Activated CD4-positive, alpha-beta T cell treated with anti-CD3 and anti-CD28 coated beads, Interleukin-2, amount 50 U/mL, for 4 hours (primary cell): ENCODE results near the gene EVX2.

Experiments used
- DNase-seq, 2 experiments: peaks; one replicate each; pipeline ENCODE4 v3.0.0-alpha.2; 2020

Gene EVX2

GRCh38 chr2:176095421-176095820 is 11.7 kb upstream of the EVX2 start:
- no peak for DNase-seq

- no peak for DNase-seq
These were observed 10.6 kb upstream of the EVX2 start for GRCh38 chr2:176094349-176094748.

DNA sequence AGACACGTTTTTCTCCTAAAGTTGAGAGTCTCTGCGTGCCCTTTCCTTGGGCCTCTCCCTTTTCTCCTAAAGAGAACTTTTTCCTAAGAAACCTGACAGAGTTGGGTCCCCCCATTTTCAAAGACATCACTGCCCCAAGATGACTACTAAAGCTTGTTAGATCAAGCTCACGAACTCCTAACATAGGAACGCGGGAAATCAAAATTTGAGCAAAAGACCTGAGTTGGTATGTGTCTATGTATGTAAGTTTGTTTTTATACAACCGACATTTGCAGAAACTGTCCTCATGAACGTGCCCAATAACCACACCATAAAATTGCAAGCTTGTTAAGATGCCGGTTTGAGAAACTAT is 10.1 kb upstream of the EVX2 start:
- DNase-seq = no peak

DNA sequence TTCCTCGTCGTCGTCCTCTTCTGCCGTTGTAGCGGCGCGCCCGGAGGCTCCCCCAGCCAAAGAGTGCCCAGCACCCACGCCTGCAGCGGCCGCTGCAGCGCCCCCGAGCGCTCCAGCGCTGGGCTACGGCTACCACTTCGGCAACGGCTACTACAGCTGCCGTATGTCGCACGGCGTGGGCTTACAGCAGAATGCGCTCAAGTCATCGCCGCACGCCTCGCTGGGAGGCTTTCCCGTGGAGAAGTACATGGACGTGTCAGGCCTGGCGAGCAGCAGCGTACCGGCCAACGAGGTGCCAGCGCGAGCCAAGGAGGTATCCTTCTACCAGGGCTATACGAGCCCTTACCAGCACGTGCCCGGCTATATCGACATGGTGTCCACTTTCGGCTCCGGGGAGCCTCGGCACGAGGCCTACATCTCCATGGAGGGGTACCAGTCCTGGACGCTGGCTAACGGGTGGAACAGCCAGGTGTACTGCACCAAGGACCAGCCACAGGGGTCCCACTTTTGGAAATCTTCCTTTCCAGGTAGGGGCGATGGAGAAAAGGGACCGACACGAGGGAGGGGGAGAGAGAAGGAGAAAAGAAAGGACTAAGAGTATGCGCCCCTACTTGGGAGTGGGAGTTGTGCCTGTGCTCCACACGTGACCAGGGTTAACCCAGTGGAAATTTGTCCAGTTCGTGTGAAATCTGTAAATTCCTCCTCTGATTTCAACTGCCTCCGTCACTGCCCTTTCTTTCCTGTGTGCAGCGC is 9.6 kb upstream of the EVX2 start:
- DNase-seq = no peak

DNA sequence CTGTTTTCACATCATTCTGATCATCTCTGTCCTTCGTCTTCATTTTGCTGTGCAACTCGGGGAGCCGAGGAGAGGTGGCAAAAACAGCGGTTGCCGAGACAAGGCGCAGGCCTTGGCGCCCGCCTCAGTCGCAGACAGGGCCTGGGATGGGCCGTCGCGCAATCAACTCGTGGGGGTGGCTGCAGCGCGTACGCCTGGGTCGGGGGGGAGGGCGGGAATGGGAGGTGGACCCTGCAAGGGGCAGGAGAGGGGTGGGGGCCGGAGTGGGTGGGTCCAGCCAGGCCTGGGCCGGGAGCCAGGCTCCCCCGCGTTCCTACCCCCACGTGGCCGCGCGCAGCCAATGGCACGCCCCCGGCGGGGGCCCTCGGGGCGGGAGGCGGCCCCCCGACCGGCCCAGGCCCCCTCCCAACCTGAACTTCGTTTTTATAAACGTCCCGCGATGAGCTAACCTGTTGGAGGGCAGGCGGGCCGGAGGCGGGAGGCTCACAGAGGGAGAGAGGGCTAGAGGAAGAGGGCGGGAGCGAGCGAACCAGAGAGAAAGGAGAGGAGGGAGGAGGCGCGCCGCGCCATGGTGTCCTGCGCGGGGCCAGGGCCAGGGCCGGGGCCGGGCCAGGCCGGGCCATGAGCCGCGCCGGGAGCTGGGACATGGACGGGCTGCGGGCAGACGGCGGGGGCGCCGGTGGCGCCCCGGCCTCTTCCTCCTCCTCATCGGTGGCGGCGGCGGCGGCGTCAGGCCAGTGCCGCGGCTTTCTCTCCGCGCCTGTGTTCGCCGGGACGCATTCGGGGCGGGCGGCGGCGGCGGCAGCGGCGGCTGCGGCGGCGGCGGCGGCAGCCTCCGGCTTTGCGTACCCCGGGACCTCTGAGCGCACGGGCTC is 8.7 kb upstream of the EVX2 start, which contains the start of gene HOXD13:
TSS of gene HOXD13 (plus strand) at position 452 of the 875 bp plus-strand sequence. CDS start at position 622, 170 bp downstream.
- DNase-seq = no peak

DNA sequence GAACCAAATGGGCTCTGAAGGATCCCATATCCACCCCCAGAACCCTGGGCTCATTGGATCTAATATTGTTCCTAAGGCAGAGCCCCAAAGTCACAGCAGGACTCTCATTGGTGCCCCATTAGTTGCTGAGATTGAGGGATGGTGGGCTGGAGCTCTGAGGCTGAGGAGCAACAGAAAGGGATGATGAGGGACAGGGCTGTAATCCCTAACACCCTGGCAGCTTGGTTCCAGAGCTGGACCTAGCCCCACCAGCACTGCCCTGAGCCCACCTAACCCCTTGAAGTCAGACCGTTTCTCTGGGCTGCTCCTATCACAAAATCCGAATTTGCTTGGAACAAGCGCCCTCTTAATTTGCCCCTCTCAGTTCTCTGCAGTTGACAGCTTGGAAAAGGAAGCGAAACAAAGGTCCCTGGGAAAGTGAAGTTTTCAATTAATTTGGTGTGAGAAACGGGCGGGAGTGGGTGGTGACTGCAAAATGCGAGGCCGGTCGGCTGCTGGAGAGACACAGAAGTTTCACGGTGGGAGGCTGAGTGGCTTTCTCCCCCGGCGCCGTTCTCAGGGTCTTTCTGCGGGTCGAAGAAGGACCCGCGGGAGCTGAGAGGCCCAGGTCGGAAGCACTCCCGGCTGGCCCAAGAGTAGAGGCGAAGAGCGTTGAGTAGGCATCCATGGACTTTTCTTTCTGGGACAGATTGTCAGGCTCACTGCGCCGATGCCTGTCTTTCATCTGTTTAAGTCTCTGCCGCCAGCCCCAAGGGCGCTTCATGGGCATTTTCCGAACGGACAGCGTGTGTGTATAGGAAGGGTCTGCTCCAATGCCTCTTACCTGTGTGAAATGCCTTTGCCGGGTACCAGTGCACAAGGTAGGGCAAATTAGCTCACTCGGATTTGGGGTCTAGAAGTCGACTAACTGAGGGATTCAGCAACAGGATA is 7.8 kb upstream of the EVX2 start:
- DNase-seq = no peak

- no peak for DNase-seq
These were observed 7.1 kb upstream of the EVX2 start for GRCh38 chr2:176090862-176091261.

- no peak for DNase-seq
These were observed 6.2 kb upstream of the EVX2 start for GRCh38 chr2:176089843-176090395.

DNA sequence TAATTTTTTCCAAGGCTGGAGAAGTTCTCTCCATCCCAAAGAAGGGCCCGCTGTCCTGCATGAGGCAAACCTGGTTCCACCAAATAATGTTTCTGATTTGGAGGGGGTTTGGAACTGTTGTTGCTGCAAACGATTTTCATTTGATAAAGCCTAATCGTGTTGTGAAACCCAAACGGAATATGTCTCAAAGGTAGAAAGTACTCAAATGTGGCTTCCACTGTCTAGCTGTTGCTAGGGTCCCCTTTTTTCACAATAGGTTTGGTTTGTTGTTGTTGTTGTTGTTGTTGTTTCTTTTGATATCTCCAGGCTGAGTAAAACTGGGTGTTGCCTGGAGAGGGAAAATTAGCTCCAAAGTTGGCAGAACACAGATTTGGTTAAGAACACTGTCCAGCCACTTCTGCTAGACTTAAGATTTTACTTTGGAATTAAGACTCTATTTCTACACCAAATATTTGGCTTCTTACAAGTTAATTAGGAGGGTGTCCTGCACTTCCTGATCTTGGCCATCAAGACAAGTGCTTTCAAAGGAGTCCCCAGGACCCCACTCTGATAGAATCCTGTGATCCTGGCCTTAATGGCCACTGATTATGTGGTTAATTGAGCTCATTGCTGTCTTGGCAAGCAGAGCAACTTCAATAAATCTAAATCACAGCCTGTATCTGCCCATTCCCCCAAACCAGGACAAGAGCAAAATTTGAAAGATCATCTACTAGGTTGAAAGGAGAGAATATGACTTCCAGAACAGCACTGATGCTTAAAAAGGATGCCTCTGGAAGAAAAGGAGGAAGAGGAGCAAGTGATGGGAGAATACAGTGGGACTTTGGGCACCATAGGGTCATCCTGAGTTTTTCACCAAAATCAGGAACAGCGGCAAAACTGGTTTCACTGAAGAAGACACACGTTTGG is 5.4 kb upstream of the EVX2 start:
- no peak for DNase-seq

GRCh38 chr2:176088048-176088936 is 4.5 kb upstream of the EVX2 start:
- DNase-seq = no peak

DNA sequence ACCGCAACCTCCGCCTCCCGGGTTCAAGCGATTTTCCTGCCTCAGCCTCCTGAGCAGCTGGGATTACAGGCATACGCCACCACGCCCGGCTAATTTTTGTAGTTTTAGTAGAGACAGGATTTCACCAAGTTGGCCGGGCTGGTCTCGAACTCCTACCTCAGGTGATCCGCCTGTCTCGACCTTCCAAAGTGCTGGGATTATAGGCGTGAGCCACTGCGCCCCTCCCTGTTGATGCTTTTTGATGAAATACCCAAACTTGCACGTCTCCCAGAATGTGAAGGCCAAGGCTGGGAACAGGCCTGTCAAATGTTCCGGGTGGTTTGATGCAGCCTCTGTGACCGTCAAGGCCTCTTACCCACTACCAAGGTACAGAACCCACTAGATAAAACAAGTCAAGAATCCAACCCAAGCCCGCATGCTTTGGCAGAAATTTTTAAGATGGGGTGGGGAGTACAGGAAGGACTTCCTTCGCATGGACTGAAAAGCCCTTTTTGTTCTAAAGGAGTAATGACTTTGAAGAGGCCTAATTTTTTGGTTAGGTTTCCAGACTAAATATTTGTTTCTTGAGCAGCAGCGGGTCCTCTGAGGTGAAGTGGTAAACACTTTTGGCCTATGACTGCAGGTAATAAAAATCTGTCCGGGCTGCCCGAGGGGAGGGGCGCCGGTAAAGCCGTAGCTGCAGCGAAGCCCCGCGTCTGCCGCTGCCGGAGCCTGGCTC is 3.7 kb upstream of the EVX2 start:
- no peak for DNase-seq

- no peak for DNase-seq
These were observed 2.4 kb upstream of the EVX2 start for GRCh38 chr2:176085861-176086771.

DNA sequence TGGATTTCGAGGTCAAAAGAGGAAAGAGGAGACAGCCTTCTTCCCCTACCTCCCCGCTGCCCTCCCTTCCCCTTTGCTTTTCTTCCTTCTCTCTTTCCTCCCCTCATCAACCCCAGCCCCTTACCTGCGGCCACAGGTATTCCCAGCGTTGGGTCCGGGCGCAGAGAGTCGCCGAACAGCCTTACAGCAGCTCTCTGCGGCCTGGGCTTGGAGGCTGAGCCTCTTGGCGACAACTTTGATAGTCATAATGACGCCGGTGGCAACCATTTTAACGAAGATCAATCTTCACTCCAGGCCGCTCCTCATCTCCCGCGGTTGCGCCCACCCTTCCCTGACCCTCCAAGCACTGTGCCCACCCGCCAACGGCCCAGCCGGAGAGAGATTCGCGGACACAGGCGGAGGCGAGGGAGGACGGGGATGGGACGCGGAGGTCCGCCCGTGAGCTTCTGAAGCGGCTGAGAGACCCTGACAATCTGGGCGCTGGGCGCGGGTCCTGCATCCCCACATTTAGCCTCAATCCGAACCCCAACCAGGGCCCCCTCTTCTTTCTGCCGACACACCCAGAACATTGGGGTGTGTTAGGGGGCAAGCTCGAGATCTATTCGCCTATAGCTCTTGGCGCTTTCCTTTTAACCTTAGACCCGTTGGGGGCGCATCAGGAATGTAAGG is 1.5 kb upstream of the EVX2 start:
- DNase-seq = no peak

- DNase-seq = no peak
These were observed 903 bp upstream of the EVX2 start for GRCh38 chr2:176084611-176085119.

DNA sequence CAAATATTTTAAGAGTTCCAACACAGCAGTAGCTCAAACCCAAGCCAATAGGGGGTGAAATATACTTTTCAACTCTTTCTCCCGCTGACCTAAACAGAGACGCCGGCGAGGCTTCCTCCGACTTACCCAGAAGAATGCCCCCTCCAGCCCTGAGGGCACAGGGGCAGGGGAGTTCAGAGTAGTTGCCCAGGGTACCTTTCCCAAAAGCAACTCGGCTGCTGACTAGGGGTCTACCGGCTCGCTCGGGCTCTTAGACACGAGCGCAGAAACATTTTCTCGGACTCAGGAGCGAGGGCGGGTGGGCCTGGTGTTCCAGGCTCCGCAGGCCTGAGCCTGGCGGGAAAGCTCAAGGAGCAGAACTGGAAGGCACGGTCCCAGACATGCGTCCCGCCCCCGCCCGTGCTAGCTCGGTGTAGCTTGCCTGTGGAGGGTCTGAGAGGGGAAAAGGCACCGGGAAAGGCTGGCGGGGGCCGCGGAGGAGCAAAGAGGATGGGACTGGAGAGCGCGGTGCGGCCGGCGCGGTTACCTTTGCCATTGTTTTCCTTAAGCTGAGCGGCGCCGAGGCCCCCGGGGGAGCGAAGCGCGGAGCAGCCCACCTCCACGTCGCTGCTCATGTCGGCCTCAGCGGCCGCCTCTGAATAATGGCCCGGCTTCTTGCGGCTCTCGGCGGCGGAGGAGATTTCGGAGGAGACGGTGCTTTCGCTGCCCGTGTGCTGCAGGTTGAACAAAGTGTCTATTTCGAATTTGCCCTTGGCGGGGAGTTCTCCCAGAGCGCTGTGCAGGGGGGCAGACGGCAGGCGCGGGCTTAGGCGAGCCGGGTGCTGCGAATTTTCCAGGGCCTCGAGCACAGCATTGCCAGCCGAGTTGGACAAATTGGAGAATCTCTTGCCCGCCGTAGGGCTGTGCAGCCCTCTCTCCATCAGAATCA is 674 bp downstream of the EVX2 start:
- DNase-seq = no peak

- no peak for DNase-seq
These were observed 1.3 kb downstream of the EVX2 start for GRCh38 chr2:176082525-176082823.
